GM12865 (cell line): ENCODE results near the gene METTL16.

Source experiments
- DNase-seq: peaks from one replicate; pipeline ENCODE4 v3.0.0; 2010; ENCODE audit warnings: low read depth
- H3K4me3 ChIP-seq: 2 replicates; pipeline ENCODE4 v1.5.1; 2011; ENCODE audit warnings: mild to moderate bottlenecking, low read depth, low read length, control low read depth
- TF ChIP-seq, protein P1 (sequence below): IDR thresholded peaks from 2 replicates; pipeline ENCODE4 v1.5.1; 2011; ENCODE audit warnings: low read length, control low read depth, low read depth, inconsistent platforms; ENCODE audit not compliant: insufficient read depth; ENCODE audit errors: missing control alignments

METTL16 gene

DNA sequence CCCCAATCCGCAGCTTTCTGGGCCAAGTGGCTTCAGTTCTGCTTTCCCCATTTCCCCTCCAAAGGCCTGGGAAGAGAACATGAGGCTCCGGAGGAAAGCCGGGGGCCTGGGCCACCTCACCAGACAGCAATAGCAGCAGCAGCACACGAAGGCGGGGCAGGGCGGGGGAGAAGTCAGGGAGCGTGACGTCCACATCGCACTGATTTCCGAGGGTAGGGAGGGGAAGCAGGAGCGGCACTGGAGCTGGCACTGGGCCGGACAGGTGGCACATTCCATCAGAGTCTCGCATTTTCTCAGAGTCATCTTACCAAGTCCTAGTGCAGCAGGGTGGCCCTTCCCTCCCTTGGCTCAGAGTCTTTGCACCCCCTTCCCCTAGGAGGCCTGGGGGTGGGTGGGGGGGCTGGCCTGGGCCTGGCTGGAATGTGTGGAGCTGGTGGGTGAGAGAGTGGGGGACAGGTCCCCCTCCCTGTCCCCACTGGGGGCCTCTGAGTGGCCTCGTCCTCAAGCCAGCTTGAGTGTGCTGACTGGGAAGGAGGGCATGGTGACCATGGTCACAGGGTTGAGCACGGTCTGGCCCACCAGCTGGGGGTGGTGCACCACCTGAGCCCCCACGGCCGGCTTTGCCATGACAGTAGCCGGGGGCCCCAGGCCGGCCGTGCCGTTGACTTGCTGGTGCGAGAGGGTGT lies 125.1 kb downstream of the METTL16 start:
- TF ChIP-seq, protein P1, sequence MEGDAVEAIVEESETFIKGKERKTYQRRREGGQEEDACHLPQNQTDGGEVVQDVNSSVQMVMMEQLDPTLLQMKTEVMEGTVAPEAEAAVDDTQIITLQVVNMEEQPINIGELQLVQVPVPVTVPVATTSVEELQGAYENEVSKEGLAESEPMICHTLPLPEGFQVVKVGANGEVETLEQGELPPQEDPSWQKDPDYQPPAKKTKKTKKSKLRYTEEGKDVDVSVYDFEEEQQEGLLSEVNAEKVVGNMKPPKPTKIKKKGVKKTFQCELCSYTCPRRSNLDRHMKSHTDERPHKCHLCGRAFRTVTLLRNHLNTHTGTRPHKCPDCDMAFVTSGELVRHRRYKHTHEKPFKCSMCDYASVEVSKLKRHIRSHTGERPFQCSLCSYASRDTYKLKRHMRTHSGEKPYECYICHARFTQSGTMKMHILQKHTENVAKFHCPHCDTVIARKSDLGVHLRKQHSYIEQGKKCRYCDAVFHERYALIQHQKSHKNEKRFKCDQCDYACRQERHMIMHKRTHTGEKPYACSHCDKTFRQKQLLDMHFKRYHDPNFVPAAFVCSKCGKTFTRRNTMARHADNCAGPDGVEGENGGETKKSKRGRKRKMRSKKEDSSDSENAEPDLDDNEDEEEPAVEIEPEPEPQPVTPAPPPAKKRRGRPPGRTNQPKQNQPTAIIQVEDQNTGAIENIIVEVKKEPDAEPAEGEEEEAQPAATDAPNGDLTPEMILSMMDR = no peak
- DNase-seq = no peak
- H3K4me3 ChIP-seq = no peak overlapping the region

DNA sequence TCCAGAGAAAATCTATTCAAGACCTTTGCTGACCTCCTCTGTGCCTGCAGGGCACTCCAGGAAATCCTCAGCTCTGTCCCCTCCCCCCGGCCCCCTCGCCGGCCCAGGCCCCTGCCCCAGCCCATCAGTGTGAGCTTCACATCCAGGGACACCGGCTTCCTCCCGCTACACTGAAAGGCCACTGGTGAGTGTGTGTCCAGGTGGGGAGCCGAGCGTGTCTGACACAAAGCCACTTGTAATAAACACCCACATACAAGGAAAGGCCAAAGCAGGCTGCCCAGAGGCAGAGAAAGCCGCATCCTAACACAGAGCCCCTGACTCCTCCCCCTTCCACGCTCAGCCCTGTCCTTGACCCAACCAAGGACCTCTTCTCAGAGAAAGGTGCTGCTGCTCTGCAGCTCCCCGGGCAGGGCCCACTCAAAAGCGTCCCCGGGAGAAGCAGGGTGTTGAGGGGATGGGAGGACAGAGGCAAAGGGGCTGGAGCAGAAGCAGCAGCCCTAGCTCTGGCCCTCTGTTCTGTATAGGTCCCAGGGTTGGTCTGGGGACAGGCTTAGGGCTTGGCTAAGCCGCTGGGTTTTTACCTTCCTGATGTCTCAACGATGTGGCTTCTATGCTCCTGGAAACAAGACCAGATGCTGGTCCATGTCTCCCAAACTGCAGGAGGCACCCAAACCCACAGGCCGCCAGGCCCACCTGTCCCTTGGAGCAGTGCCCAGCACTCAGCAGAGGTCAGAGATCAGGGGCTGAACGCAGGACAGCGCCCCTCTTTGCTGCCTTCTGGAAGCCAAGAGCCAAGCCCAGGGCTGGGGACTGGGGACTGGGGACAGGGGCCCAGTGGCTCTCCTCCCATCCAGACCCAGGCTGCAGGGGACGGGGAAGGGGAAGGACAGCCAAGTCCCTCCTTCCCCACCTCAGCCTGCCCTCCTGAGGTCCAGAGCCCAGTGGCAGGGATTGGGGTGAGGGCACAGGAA lies 126.2 kb downstream of the METTL16 start:
- no peak for DNase-seq
- TF ChIP-seq, protein P1 = no peak
- no peak overlapping the region for H3K4me3 ChIP-seq

DNA sequence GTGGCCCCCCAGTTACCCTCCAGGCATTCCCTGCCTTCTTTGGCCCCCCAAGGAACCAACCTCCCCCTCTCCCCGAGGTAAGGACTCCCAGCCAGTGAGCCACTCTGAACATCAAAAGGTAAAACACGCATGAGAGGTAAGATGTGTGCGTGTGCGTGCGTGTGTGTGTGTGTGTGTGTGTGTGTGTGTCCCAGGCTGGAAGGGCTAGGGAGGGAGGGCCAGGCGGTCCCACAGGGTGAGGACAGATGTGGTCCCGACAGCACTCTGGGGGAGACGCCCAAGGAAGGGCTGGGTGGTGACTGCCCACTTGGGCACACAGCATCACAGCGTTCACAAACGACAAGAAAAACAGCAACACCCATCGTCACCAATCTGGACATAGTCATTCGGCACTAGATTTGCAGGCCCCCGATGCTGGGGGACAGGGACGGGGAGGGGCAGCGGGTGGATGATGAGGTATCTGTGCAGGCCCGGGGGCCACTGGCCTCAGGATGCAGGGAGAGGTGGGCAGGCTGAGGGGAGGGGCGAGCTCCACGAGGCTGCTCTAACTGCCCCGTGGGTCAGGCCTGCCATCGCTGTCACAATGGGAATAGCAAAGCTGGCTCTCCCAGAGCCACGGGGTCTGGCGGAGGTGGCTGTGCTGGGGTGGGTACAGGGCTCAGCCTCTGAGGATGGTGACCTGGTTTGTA lies 127.1 kb downstream of the METTL16 start:
- no peak overlapping the region for H3K4me3 ChIP-seq
- TF ChIP-seq, protein P1 = no peak
- no peak for DNase-seq

DNA sequence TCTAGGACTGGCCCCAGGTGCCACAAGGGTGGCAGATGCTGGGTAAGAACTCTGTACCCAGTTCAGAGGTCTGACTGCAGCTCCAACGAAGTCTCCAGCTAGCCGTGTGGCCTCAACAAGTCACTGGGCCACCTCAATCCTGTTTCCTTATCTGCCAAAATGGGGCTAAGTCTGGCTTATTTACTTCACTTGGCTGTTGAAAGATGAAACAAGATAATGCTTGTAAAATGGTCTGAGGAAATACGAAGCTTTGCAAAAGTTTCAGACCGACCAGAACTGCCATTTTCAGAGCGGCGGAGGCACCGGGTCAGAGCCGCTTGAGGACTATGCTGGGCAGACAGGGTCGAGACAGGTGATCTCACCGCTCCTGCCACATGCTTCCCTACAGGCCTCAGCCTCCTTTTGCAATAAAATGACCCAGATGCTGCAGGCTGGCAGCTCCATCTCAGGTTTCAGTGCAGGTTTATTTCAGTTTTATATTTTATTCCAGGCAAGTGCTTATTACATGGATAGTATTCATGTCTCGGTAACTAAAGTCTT lies 128.0 kb downstream of the METTL16 start:
- TF ChIP-seq, protein P1 = no peak

DNA sequence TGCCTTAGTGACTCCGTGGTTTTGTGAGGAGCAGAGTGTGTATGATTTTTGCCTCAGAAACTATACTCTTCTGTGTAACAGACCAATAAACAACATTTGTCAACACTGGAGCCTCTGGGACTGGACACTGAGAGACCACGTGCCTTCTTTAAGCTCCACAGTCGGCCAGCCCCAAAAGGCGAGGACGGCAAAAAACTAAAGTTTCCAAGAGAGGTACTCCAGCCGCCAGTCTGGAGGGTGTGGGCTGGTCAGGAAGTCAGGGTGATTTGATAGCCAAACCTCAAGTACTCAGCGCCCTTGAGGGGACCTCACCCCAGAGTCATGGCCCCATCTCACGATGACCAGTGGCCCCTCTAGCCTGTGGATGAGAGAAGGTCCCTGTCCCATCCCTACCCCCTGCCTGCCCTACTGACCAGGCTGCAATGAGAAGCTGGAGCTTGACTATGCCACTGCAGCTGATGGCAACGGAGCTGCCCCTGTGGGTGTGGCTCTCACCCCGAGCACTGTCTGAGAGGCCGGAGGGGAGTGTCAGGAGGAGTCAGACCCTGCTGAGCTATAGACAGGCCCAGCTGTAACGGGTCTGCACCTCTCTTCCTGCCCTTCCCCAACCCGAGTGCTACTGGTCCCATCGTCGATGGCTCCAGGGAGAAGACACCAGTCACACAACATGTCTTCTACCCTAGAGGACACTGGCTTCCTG lies 130.6 kb downstream of the METTL16 start:
- H3K4me3 ChIP-seq = no peak overlapping the region
- TF ChIP-seq, protein P1 = no peak
- no peak for DNase-seq

More for the DNA sequence above, 128.0 kb downstream of the METTL16 start:
- H3K4me3 ChIP-seq = no peak overlapping the region
- no peak for DNase-seq
